M059J (cell line): Measurements from ENCODE around the gene ACVRL1. TPM values are rescaled to one million over a fixed set of nuclear protein-coding genes. Genes with fewer than 3 reads are reported as not detected.
A peak's percentile ranks its signal among the peaks of the same experiment; 100 is the strongest.

Experiments used
- DNase-seq: peaks from one replicate; pipeline ENCODE4 v3.0.0-alpha.2; 2012; ENCODE audit warnings: low read depth
- total RNA-seq: library from RNA; depleted of rRNA; stranded (reverse); fragments of >200 nt; shearing (Covaris generic); gene quantifications from 2 replicates; pipeline ENCODE4 v1.2.3, GENCODE V29; 2014

Gene ACVRL1
- total RNA-seq, 1 experiment from 2014 or later, result 1.2 TPM

- no peak for DNase-seq
These were observed 8.6 kb downstream of the ACVRL1 start for GRCh38 chr12:51915951-51916350.

GRCh38 chr12:51917041-51917590 is 9.8 kb downstream of the ACVRL1 start:
- no peak for DNase-seq

- DNase-seq, result no peak
These were observed 10.6 kb downstream of the ACVRL1 start for GRCh38 chr12:51917746-51918453.

- no peak for DNase-seq
These were observed 12.7 kb downstream of the ACVRL1 start for GRCh38 chr12:51920046-51920445.

GRCh38 chr12:51921017-51921725 is 13.9 kb downstream of the ACVRL1 start:
- DNase-seq, result no peak

- no peak for DNase-seq
These were observed 14.8 kb downstream of the ACVRL1 start for GRCh38 chr12:51922146-51922545.

GRCh38 chr12:51922762-51923505 is 15.6 kb downstream of the ACVRL1 start:
- peak; percentile 45 for DNase-seq

- no peak for DNase-seq
These were observed 16.4 kb downstream of the ACVRL1 start for GRCh38 chr12:51923506-51924365.

- DNase-seq, result no peak
These were observed 17.4 kb downstream of the ACVRL1 start for GRCh38 chr12:51924551-51925319.

GRCh38 chr12:51925346-51926063 is 18.2 kb downstream of the ACVRL1 start:
- no peak for DNase-seq

- no peak for DNase-seq
These were observed 18.8 kb downstream of the ACVRL1 start for GRCh38 chr12:51926064-51926632.

GRCh38 chr12:51926718-51927117 is 19.4 kb downstream of the ACVRL1 start:
- peak; percentile 22 for DNase-seq

- no peak for DNase-seq
These were observed 25.1 kb downstream of the ACVRL1 start for GRCh38 chr12:51932218-51933076.

- no peak for DNase-seq
These were observed 26.8 kb downstream of the ACVRL1 start for GRCh38 chr12:51934080-51934479.

- DNase-seq, result no peak
These were observed 30.6 kb downstream of the ACVRL1 start for GRCh38 chr12:51937926-51938325.

- DNase-seq, result no peak
These were observed 31.4 kb downstream of the ACVRL1 start for GRCh38 chr12:51938726-51939125.

- DNase-seq, result no peak
These were observed 33.8 kb downstream of the ACVRL1 start for GRCh38 chr12:51941011-51941581.

- no peak for DNase-seq
These were observed 34.3 kb downstream of the ACVRL1 start for GRCh38 chr12:51941604-51942003.
